Esophagus muscularis mucosa (tissue), 4 donors: ENCODE measurements around the gene GTF3C5.

Source experiments
- CTCF ChIP-seq, 3 experiments: fragments of 200-600 bp in 2 of 3; fragments of 450-650 bp in 1 of 3; sonication (generic) in 2 of 3; IDR thresholded peaks; one replicate each; pipeline ENCODE4 v1.5.1; 2017 to 2019; ENCODE audit warnings: antibody characterized with exemption in 3 of 3, mild to moderate bottlenecking in 2 of 3, moderate library complexity in 1 of 3
- EP300 ChIP-seq: sonication (generic); formaldehyde crosslinking; IDR thresholded peaks from one replicate; pipeline ENCODE4 v1.6.1; 2017; ENCODE audit warnings: antibody characterized with exemption
- POLR2A ChIP-seq: fragments of 450-650 bp; IDR thresholded peaks from one replicate; pipeline ENCODE4 v1.6.1; 2017; ENCODE audit warnings: antibody characterized with exemption, moderate library complexity, mild to moderate bottlenecking, low read depth
- POLR2AphosphoS5 ChIP-seq, 2 donors: sonication (generic); formaldehyde crosslinking; IDR thresholded peaks; one replicate each; pipeline ENCODE4 v1.6.1; 2017; ENCODE audit warnings: antibody characterized with exemption in 2 of 2

GRCh38 chr9:133078486-133078885 is 47.7 kb downstream of the GTF3C5 start:
- TF ChIP-seq CTCF (IDR thresholded peaks at IDR 0.05): no peak
- TF ChIP-seq EP300: no peak
- TF ChIP-seq POLR2A: no peak
- no peak for TF ChIP-seq POLR2AphosphoS5 (IDR thresholded peaks at IDR 0.05)
